ENCODE data around the gene EPS8L2. TPM values are rescaled to one million over a fixed set of nuclear protein-coding genes. Genes with fewer than 3 reads are reported as not detected.

EPS8L2 gene
- total and polyA plus RNA-seq, 4 donors, result 24.4 to 138 (median 62.7) TPM

DNA sequence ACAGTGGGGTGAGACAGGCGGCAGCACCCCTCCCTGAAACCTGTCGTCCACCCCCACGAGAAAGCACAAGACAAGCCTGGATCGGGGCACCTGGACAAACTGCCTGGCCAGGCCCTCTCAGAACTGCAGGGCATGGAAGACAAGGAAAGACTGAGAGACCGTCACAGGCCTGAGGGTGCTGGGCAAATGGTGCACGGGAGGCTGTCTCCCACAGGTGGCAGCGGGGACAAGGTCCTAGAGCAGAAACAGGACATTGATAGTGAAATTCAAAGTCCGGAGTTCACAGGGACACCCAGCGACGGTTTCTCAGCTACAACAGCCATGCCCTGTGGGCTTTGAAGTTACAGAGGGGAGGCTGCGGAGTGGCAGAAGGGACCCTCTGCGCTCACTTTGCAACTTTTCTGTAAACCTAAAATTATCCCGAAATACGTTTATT, 48.3 kb upstream of the EPS8L2 start (continued):
- TF ChIP-seq FOXA2 (IDR thresholded peaks at IDR 0.05), result no peak
- peak; percentile 47 to 52 for TF ChIP-seq RAD21 (IDR thresholded peaks at IDR 0.05)
- no peak for TF ChIP-seq TAF1 (conservative IDR thresholded peaks at IDR 0.05)
- TF ChIP-seq, protein P1, sequence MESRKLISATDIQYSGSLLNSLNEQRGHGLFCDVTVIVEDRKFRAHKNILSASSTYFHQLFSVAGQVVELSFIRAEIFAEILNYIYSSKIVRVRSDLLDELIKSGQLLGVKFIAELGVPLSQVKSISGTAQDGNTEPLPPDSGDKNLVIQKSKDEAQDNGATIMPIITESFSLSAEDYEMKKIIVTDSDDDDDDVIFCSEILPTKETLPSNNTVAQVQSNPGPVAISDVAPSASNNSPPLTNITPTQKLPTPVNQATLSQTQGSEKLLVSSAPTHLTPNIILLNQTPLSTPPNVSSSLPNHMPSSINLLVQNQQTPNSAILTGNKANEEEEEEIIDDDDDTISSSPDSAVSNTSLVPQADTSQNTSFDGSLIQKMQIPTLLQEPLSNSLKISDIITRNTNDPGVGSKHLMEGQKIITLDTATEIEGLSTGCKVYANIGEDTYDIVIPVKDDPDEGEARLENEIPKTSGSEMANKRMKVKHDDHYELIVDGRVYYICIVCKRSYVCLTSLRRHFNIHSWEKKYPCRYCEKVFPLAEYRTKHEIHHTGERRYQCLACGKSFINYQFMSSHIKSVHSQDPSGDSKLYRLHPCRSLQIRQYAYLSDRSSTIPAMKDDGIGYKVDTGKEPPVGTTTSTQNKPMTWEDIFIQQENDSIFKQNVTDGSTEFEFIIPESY (IDR thresholded peaks at IDR 0.05), result no peak
- peak; percentile 96 to 97 for TF ChIP-seq RXRA (IDR thresholded peaks at IDR 0.05)

DNA sequence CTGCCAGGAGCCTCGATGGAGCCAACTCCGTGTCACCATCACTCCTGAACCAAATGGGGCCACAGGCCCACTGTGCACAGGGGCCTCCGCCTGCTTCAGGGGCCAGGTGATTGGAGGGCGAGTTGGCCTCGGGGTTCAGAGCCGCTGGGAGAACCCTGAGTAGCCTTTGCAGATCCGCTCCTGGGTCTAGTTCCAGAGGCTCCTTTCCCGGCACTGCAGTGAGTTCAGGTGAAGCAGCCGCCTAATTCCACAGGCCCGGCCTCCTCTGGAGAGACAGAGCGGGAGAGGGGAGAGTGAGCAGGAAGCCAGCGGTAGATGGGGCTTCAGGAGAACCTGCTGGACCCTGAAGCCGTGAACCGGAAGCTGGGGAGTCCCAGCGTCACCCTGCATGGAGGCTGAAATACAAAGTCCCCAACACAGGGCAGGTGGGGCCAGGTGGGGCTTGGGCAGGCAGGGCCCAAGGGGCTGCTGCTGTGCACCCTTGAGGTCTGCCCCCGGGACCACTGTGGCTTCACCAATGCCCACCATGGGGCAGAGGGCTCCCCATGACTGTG, 46.4 kb upstream of the EPS8L2 start:
- peaks cover 13 to 57% (median 49%) of the 10 kb centered on the region in 4 donors for H3K4me1 ChIP-seq (ENCODE audit: control insufficient read depth in 4 of 4, insufficient read depth in 4 of 4, low read length in 3 of 4)
- TF ChIP-seq REST (IDR thresholded peaks at IDR 0.05), result no peak
- 96% methylated on average over 16 of the region's 16 CpGs for WGBS
- no peaks in the 10 kb centered on the region for H3K9me3 ChIP-seq (ENCODE audit: control insufficient read depth in 4 of 4, low read length in 3 of 4)
- no peak overlapping the region for H3K9ac ChIP-seq (ENCODE audit: low read depth in 1 of 2, low read length in 2 of 2)
- no peak overlapping the region for H3K27ac ChIP-seq (ENCODE audit: low read depth in 1 of 2, low read length in 2 of 2)
- H3K4me3 ChIP-seq (ENCODE audit: low read depth in 1 of 3, low read length in 3 of 3), result no peak overlapping the region
- no peaks in the 10 kb centered on the region for H3K27me3 ChIP-seq (ENCODE audit: control insufficient read depth in 4 of 4, insufficient read depth in 4 of 4, low read length in 3 of 4)
- no peak for DNase-seq (ENCODE audit: low spot score)
- peaks cover 0 to 7% (median 3%) of the 10 kb centered on the region in 4 donors for H3K36me3 ChIP-seq (ENCODE audit: control insufficient read depth in 4 of 4, insufficient read depth in 3 of 4, low read depth in 1 of 4, low read length in 3 of 4)

GRCh38 chr11:660281-660680, 45.8 kb upstream of the EPS8L2 start:
- no peak for DNase-seq (ENCODE audit: low spot score)
- no peak overlapping the region for H3K27ac ChIP-seq (ENCODE audit: low read depth in 1 of 2, low read length in 2 of 2)
- H3K36me3 ChIP-seq (ENCODE audit: control insufficient read depth in 4 of 4, insufficient read depth in 3 of 4, low read depth in 1 of 4, low read length in 3 of 4), result peaks cover 0 to 8% (median 3%) of the 10 kb centered on the region in 4 donors
- TF ChIP-seq HNF4A (conservative IDR thresholded peaks at IDR 0.05) (no peak), FOXA1 (IDR thresholded peaks at IDR 0.05) (no peak), TAF1 (conservative IDR thresholded peaks at IDR 0.05) (no peak), YY1 (IDR thresholded peaks at IDR 0.05) (no peak), EGR1 (IDR thresholded peaks at IDR 0.05; ENCODE audit: low read depth in 2 of 2) (no peak), NR2F2 (IDR thresholded peaks at IDR 0.05) (no peak), JUND (IDR thresholded peaks at IDR 0.05) (no peak), GABPA (IDR thresholded peaks at IDR 0.05 in 1 of 2, conservative IDR thresholded peaks at IDR 0.05 in 1 of 2) (no peak)
- TF ChIP-seq, protein P2, sequence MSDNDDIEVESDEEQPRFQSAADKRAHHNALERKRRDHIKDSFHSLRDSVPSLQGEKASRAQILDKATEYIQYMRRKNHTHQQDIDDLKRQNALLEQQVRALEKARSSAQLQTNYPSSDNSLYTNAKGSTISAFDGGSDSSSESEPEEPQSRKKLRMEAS (IDR thresholded peaks at IDR 0.05), result no peak
- TF ChIP-seq, protein P1 (IDR thresholded peaks at IDR 0.05), result no peak
- TF ChIP-seq, protein P3, sequence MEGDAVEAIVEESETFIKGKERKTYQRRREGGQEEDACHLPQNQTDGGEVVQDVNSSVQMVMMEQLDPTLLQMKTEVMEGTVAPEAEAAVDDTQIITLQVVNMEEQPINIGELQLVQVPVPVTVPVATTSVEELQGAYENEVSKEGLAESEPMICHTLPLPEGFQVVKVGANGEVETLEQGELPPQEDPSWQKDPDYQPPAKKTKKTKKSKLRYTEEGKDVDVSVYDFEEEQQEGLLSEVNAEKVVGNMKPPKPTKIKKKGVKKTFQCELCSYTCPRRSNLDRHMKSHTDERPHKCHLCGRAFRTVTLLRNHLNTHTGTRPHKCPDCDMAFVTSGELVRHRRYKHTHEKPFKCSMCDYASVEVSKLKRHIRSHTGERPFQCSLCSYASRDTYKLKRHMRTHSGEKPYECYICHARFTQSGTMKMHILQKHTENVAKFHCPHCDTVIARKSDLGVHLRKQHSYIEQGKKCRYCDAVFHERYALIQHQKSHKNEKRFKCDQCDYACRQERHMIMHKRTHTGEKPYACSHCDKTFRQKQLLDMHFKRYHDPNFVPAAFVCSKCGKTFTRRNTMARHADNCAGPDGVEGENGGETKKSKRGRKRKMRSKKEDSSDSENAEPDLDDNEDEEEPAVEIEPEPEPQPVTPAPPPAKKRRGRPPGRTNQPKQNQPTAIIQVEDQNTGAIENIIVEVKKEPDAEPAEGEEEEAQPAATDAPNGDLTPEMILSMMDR (IDR thresholded peaks at IDR 0.05; ENCODE audit: low read depth, low read length, missing input control), result no peak
- no peak overlapping the region for H3K9ac ChIP-seq (ENCODE audit: low read depth in 1 of 2, low read length in 2 of 2)
- no peak overlapping the region for H3K4me3 ChIP-seq (ENCODE audit: low read depth in 1 of 3, low read length in 3 of 3)
- H3K27me3 ChIP-seq (ENCODE audit: control insufficient read depth in 4 of 4, insufficient read depth in 4 of 4, low read length in 3 of 4), result no peaks in the 10 kb centered on the region
- H3K4me1 ChIP-seq (ENCODE audit: control insufficient read depth in 4 of 4, insufficient read depth in 4 of 4, low read length in 3 of 4), result peaks cover 11 to 51% (median 43%) of the 10 kb centered on the region in 4 donors
- WGBS, result 96% methylated on average over 19 of the region's 19 CpGs
- no peaks in the 10 kb centered on the region for H3K9me3 ChIP-seq (ENCODE audit: control insufficient read depth in 4 of 4, low read length in 3 of 4)
